ENCODE measurements around the gene PKNOX1. TPM values are rescaled to one million over a fixed set of nuclear protein-coding genes. Genes with fewer than 3 reads are reported as not detected.
"Not testable (repeated sequence)": the region's sequence is repeated elsewhere in the genome, so short reads cannot be mapped to it uniquely, and the experiment has no call there.

The PKNOX1 gene
- total RNA-seq, 1 experiment from 2014 or later: 12.7 TPM

GRCh38 chr21:42927474-42928200 lies 46.7 kb upstream of the PKNOX1 start:
- intact Hi-C loops (cut with micrococcal nuclease); H3K27me3 ChIP-seq (ENCODE audit: insufficient read depth, low read length); ATAC-seq; H3K4me3 ChIP-seq (replicated peaks in 1 of 2; ENCODE audit: low read depth in 1 of 2, low read length in 2 of 2); H3K9me3 ChIP-seq (ENCODE audit: control insufficient read depth in 1 of 2, insufficient read depth in 1 of 2, low read depth in 1 of 2, low read length in 2 of 2); CTCF ChIA-PET; H3K36me3 ChIP-seq (ENCODE audit: control insufficient read depth in 1 of 2, insufficient read depth in 2 of 2, low read length in 2 of 2); H4K20me1 ChIP-seq (ENCODE audit: insufficient read depth); H2AFZ ChIP-seq (ENCODE audit: low read depth, low read length, poor library complexity, severe bottlenecking); BruUV-seq (replicated peaks); DNase-seq (ENCODE audit: low read depth, low spot score); RAD21 ChIA-PET (ENCODE audit: low non-redundant PET in 1 of 2, low total read pairs in 2 of 2, uncharacterized antibody in 2 of 2, unreplicated experiment in 2 of 2); H3K4me2 ChIP-seq (ENCODE audit: low read length); H3K79me2 ChIP-seq (ENCODE audit: insufficient read depth, low read length); H3K27ac ChIP-seq (ENCODE audit: low read depth, low read length); H3K9me2 ChIP-seq (ENCODE audit: insufficient read depth); H3K9ac ChIP-seq (ENCODE audit: low read length): not testable (repeated sequence)
- POLR2A ChIA-PET: interaction anchor here (1.5 kb wide), 1 partner anchor 28 kb away, joined by 3 read pairs; no protein-coding TSS in a partner anchor
- H3K4me1 ChIP-seq (ENCODE audit: control insufficient read depth in 1 of 2, insufficient read depth in 2 of 2, low read length in 2 of 2): peaks cover 7 to 13% of the 10 kb centered on the region in 2 experiments; a peak in 3 of 4 replicates

GRCh38 chr21:42929969-42930368 lies 44.4 kb upstream of the PKNOX1 start:
- POLR2A ChIA-PET: no interaction called here

More at GRCh38 chr21:42929969-42930368, 44.4 kb upstream of the PKNOX1 start:
- BruUV-seq (replicated peaks): no TSS peak
- intact Hi-C loops (cut with micrococcal nuclease): no loop called here
- H3K36me3 ChIP-seq (ENCODE audit: control insufficient read depth in 1 of 2, insufficient read depth in 2 of 2, low read length in 2 of 2): no peaks in the 10 kb centered on the region
- H3K27me3 ChIP-seq (ENCODE audit: insufficient read depth, low read length): no peaks in the 10 kb centered on the region
- DNase-seq (ENCODE audit: low read depth, low spot score) (no peak), ATAC-seq (no peak)
- no peak overlapping the region for H3K9ac ChIP-seq (ENCODE audit: low read length)
- ChIA-PET CTCF (no interaction called here), RAD21 (ENCODE audit: low non-redundant PET in 1 of 2, low total read pairs in 2 of 2, uncharacterized antibody in 2 of 2, unreplicated experiment in 2 of 2) (no interaction called here)
- H3K79me2 ChIP-seq (ENCODE audit: insufficient read depth, low read length): no peaks in the 10 kb centered on the region
- H3K4me1 ChIP-seq (ENCODE audit: control insufficient read depth in 1 of 2, insufficient read depth in 2 of 2, low read length in 2 of 2): no peaks in the 10 kb centered on the region
- no peak for TF ChIP-seq ZNF274 (IDR thresholded peaks at IDR 0.05; ENCODE audit: low read depth, low read length)
- H3K9me3 ChIP-seq (ENCODE audit: control insufficient read depth in 1 of 2, insufficient read depth in 1 of 2, low read depth in 1 of 2, low read length in 2 of 2): no peaks in the 10 kb centered on the region
- H3K4me2 ChIP-seq (ENCODE audit: low read length): no peak overlapping the region
- no peaks in the 10 kb centered on the region for H3K9me2 ChIP-seq (ENCODE audit: insufficient read depth)
- no peaks in the 10 kb centered on the region for H4K20me1 ChIP-seq (ENCODE audit: insufficient read depth)
- no peak overlapping the region for H3K4me3 ChIP-seq (replicated peaks in 1 of 2; ENCODE audit: low read depth in 1 of 2, low read length in 2 of 2)
- no peak overlapping the region for H3K27ac ChIP-seq (ENCODE audit: low read depth, low read length)
- H2AFZ ChIP-seq (ENCODE audit: low read depth, low read length, poor library complexity, severe bottlenecking): no peak overlapping the region

Measured in HCT116 (cell line).